BE2C (cell line): ENCODE data around the gene KMT2A. TPM values are rescaled to one million over a fixed set of nuclear protein-coding genes. Genes with fewer than 3 reads are reported as not detected.
A peak's percentile ranks its signal among the peaks of the same experiment; 100 is the strongest.

Source experiments
- DNase-seq: peaks from one replicate; pipeline ENCODE4 v3.0.0-alpha.2; 2020
- H3K27me3 ChIP-seq: fragments of 250-450 bp; sonication (Bioruptor Pico); 2 replicates; pipeline ENCODE4 v1.5.1; 2020; ENCODE audit warnings: mild to moderate bottlenecking
- H3K36me3 ChIP-seq: fragments of 250-450 bp; sonication (Bioruptor Pico); 2 replicates; pipeline ENCODE4 v1.5.1; 2020; ENCODE audit warnings: mild to moderate bottlenecking
- H3K4me1 ChIP-seq: fragments of 250-450 bp; sonication (Bioruptor Pico); 2 replicates; pipeline ENCODE4 v1.5.1; 2020
- H3K4me3 ChIP-seq: 2 replicates; pipeline ENCODE4 v1.5.1; 2011; ENCODE audit warnings: low read depth, low read length
- H3K9me3 ChIP-seq: fragments of 250-450 bp; sonication (Bioruptor Pico); 2 replicates; pipeline ENCODE4 v1.5.1; 2020
- polyA plus RNA-seq: library from polyadenylated mRNA; unstranded; fragments of >200 nt; gene quantifications from one replicate; pipeline ENCODE4 v1.2.1, GENCODE V29; 2012; ENCODE audit warnings: low read depth, missing spikeins; ENCODE audit not compliant: insufficient read length, insufficient read depth
- TF ChIP-seq, protein P1 (sequence below): IDR thresholded peaks from 2 replicates; pipeline ENCODE4 v1.5.1; 2012; ENCODE audit warnings: mild to moderate bottlenecking, low read depth, low read length

KMT2A gene
- 98.7 TPM for polyA plus RNA-seq

DNA sequence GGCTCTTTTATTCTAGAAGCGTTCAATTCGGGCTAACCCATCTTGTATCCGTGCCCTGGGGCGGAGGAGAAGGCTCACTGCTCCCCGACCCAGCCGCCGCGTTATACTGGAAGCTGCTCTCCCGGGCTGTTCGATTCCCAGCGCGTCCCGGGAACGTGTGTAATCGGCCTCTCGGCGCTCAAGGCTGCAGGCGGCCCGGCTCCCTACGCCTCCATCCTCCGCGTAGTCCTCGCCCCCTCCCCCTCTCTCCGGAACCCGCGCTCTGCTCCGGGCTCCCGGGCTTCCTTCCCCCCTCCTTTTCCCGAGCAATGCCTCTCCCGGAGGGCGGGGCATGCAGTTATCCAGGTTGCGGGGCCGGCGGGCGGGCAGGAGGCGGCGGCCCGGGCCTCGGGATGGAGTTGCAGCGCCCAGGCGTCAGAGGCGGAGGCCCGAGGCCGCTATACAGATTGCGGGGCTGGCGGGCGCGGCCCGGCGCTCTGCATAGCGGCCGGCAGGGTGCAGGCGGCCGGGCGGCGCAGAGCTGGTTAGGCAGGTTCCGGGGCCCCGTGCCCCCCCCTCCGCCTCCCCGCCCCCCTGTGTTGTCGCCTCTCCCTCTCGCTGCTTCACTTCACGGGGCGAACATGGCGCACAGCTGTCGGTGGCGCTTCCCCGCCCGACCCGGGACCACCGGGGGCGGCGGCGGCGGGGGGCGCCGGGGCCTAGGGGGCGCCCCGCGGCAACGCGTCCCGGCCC is at the start of gene KMT2A:
KMT2A (plus strand) TSS at position 600 of the 732 bp plus-strand sequence; CDS start at position 621, 21 bp downstream.
- peak; percentile 100 for DNase-seq
- peaks cover 3% of the 10 kb centered on the region for H3K36me3 ChIP-seq
- TF ChIP-seq, protein P1, sequence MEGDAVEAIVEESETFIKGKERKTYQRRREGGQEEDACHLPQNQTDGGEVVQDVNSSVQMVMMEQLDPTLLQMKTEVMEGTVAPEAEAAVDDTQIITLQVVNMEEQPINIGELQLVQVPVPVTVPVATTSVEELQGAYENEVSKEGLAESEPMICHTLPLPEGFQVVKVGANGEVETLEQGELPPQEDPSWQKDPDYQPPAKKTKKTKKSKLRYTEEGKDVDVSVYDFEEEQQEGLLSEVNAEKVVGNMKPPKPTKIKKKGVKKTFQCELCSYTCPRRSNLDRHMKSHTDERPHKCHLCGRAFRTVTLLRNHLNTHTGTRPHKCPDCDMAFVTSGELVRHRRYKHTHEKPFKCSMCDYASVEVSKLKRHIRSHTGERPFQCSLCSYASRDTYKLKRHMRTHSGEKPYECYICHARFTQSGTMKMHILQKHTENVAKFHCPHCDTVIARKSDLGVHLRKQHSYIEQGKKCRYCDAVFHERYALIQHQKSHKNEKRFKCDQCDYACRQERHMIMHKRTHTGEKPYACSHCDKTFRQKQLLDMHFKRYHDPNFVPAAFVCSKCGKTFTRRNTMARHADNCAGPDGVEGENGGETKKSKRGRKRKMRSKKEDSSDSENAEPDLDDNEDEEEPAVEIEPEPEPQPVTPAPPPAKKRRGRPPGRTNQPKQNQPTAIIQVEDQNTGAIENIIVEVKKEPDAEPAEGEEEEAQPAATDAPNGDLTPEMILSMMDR = no peak
- no peaks in the 10 kb centered on the region for H3K27me3 ChIP-seq
- peaks cover 3% of the 10 kb centered on the region for H3K4me1 ChIP-seq
- no peaks in the 10 kb centered on the region for H3K9me3 ChIP-seq
- peak within 1 kb of the TSS; percentile 86 for H3K4me3 ChIP-seq

DNA sequence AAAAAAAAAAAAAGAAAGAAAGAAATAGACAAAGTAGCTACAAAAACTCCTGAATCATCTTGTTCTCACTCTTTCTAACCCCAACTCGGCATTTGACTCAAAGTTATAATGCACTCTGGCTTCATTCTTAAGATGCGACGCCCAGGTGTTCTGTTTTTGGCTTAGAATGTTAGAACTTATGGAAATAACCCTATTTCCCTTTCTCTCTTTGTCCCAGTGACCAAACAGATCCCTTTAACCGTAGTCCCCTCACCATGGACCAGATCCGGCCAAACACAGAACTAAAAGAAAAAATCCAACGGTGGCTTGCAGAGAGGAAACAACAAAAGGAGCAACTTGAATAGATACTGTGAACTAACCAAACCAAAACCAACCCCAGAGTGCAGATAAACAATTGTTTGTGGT is 40.2 kb upstream of the KMT2A start:
- Histone ChIP-seq H3K36me3 (peaks cover 35% of the 10 kb centered on the region), H3K9me3 (no peaks in the 10 kb centered on the region), H3K4me1 (no peaks in the 10 kb centered on the region), H3K4me3 (no peak overlapping the region), H3K27me3 (no peaks in the 10 kb centered on the region)
- TF ChIP-seq, protein P1 = no peak
- DNase-seq = no peak

DNA sequence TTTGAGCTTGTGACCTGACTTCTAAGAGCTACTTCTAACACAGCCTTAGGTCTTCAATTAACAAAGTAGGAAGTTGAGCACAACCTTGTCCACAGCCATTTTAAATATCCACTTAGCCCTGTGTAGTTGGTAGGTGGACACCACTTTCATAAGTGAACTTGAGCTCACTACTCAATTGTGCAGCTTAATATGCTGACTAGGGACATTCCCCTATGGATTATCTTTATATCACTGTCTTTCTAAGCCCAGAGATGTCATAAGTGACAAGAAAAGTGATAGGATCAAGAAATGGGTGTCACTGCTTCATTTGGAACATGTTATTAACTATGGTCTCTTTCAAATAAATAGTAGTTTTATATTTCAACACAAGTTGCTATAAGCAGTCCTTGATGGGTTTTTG is 38.8 kb upstream of the KMT2A start:
- H3K4me3 ChIP-seq = no peak overlapping the region
- H3K27me3 ChIP-seq = no peaks in the 10 kb centered on the region
- H3K9me3 ChIP-seq = no peaks in the 10 kb centered on the region
- no peak for DNase-seq
- H3K36me3 ChIP-seq = peaks cover 29% of the 10 kb centered on the region
- TF ChIP-seq, protein P1 = no peak
- H3K4me1 ChIP-seq = no peaks in the 10 kb centered on the region

DNA sequence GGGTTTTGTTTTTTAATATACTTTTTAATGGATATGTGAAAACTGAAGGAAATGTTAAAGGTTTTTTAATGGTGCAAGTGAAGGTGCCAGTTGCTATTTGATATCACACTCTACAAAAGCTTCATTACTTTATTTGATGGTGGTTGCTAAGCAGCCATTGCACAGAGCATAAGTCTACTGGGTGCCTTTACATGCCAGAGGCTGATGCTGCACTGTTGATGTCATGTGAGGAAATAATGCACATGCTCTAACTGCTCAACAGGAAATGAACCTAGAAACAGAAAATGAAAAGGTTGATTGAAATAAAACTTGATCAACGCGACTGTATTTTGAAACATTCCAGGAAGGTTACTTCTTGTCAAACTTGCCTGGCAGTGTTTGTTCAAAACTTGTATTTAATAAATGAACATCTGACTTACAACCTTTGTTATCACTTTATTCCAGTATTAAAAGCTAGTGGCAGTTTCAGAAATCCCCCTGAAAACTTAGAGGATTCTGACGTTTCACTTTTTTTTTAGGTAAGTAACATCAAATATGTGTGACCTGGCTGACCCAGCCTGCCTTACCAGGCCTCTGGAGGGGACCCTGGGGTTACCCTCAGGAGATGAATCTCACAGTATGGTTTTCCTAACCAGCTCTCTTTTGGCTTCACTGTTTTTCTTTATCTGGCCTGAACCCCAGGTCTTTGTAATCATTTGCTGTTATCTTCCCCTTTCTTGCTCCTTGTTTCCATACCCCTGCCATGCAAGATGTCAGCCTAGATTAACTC is 37.3 kb upstream of the KMT2A start:
- Histone ChIP-seq H3K27me3 (no peaks in the 10 kb centered on the region), H3K4me1 (no peaks in the 10 kb centered on the region), H3K4me3 (no peak overlapping the region), H3K36me3 (peaks cover 14% of the 10 kb centered on the region), H3K9me3 (no peaks in the 10 kb centered on the region)
- TF ChIP-seq, protein P1 = no peak
- no peak for DNase-seq

DNA sequence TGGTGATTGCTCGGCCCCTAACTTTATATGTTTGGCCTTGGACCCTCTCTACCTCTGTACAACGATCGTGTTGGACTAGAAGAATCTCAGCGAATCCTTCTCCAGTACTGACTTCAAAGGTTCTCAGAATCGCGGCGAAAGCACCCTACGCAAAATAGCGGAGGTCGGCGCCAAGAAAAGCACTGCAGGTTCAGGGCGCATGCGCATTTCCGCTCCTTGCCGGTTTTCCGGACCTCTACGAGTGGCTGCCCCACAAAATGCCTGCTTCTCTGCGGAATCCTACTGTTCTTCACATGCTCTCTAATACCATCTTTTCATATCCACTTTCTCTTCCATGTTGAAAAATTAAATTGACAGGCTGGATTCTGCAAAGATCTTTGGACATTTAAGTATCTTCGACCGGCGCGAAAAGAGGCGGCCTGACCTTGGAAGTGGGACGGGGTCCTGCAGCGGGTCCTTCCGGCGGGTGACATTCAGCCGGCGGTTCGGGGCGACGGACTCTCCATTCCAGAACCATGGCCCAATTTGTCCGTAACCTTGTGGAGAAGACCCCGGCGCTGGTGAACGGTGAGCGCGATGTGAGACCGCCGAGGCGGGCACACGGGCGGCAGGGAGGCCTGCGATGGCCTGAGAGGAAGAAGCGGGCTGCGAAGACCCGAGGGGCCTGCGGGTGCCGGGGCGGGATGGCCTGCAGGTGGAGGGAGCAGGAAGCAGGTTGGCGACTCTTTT is 35.0 kb upstream of the KMT2A start, which contains the start of gene ATP5MG:
ATP5MG (plus strand) TSS at position 456 of the 729 bp plus-strand sequence; CDS start at position 516, 60 bp downstream.
- Histone ChIP-seq H3K36me3 (peaks cover 17% of the 10 kb centered on the region), H3K9me3 (no peaks in the 10 kb centered on the region), H3K4me1 (no peaks in the 10 kb centered on the region), H3K27me3 (no peaks in the 10 kb centered on the region), H3K4me3 (peak within 1 kb of the TSS; percentile 95)
- DNase-seq = peak; percentile 92
- TF ChIP-seq, protein P1 = peak; percentile 30; the same call in 1 of the 2 replicates
